IMR-90 (cell line): ENCODE measurements around the gene ZMIZ1. TPM values are rescaled to one million over a fixed set of nuclear protein-coding genes. Genes with fewer than 3 reads are reported as not detected.

Source experiments
- ATAC-seq: fragments of 200-7000 bp; cut with Tn5 transposase; 2 replicates; pipeline ENCODE4 v1.9.1; 2020; ENCODE audit warnings: low read depth, mild to moderate bottlenecking, moderate library complexity
- BruUV-seq: library from RNA; stranded (reverse); fragments of 400-500 nt; replicated peaks from 2 replicates; lab custom pipeline; 2021; lab: Mats Ljungman, UMichigan
- CTCF ChIA-PET: fragments of 300-600 bp; formaldehyde crosslinking; extraction: SDS; loops from one replicate; lab custom pipeline; 2021; ENCODE audit warnings: antibody characterized with exemption; lab: Yijun Ruan, JAX
- POLR2A ChIA-PET: fragments of 300-600 bp; sonication (Branson Sonifier 250); formaldehyde crosslinking; loops from one replicate; lab custom pipeline; 2022; ENCODE audit warnings: antibody characterized with exemption; ENCODE audit not compliant: unreplicated experiment; lab: Charles Lee
- DNase-seq: peaks from one replicate; pipeline ENCODE4 v3.0.0; 2013
- H2AFZ ChIP-seq: replicated peaks from 2 replicates; pipeline ENCODE3; 2013; ENCODE audit warnings: low read length, mild to moderate bottlenecking; ENCODE audit not compliant: poor library complexity
- H2AK5ac ChIP-seq: 2 replicates; pipeline ENCODE4 v1.6.1; 2013; ENCODE audit warnings: low read depth, low read length, inconsistent platforms
- H2AK9ac ChIP-seq: replicated peaks from 2 replicates; pipeline ENCODE3; 2013; ENCODE audit warnings: mild to moderate bottlenecking, low read depth, low read length, moderate library complexity; ENCODE audit not compliant: poor library complexity
- H2BK120ac ChIP-seq: 2 replicates; pipeline ENCODE4 v1.6.1; 2013; ENCODE audit warnings: low read depth, low read length, inconsistent platforms
- H2BK15ac ChIP-seq: 3 replicates; pipeline ENCODE4 v1.6.1; 2013; ENCODE audit warnings: low read depth, low read length, inconsistent platforms
- H2BK20ac ChIP-seq: 2 replicates; pipeline ENCODE4 v1.6.1; 2013; ENCODE audit warnings: low read depth, mild to moderate bottlenecking, inconsistent platforms, low read length, moderate library complexity
- H2BK5ac ChIP-seq: 2 replicates; pipeline ENCODE4 v1.6.1; 2013; ENCODE audit warnings: mild to moderate bottlenecking, low read depth, low read length, inconsistent platforms; ENCODE audit not compliant: poor library complexity, severe bottlenecking
- H3K14ac ChIP-seq: replicated peaks from 2 replicates; pipeline ENCODE4 v1.6.1; 2013; ENCODE audit warnings: low read depth, low read length, inconsistent platforms
- H3K18ac ChIP-seq: 2 replicates; pipeline ENCODE4 v1.6.1; 2013; ENCODE audit warnings: low read depth, low read length, control low read depth
- H3K23ac ChIP-seq: 2 replicates; pipeline ENCODE4 v1.6.1; 2013; ENCODE audit warnings: low read depth, low read length, inconsistent platforms
- H3K27ac ChIP-seq: 2 replicates; pipeline ENCODE4 v1.5.1; 2013; ENCODE audit warnings: mild to moderate bottlenecking, control low read depth, low read length; ENCODE audit not compliant: insufficient read depth
- H3K27me3 ChIP-seq: 2 replicates; pipeline ENCODE4 v1.6.1; 2013; ENCODE audit warnings: low read length; ENCODE audit not compliant: control insufficient read depth, insufficient read depth
- H3K36me3 ChIP-seq: 2 replicates; pipeline ENCODE4 v1.6.1; 2013; ENCODE audit warnings: low read length, mixed read lengths; ENCODE audit not compliant: control insufficient read depth, insufficient read depth
- H3K4ac ChIP-seq: 2 replicates; pipeline ENCODE4 v1.6.1; 2013; ENCODE audit warnings: low read depth, low read length, inconsistent platforms
- H3K4me1 ChIP-seq: 2 replicates; pipeline ENCODE4 v1.6.1; 2013; ENCODE audit warnings: low read length, mixed read lengths; ENCODE audit not compliant: control insufficient read depth, insufficient read depth
- H3K4me2 ChIP-seq: 2 replicates; pipeline ENCODE4 v1.6.1; 2013; ENCODE audit warnings: low read depth, mild to moderate bottlenecking, control low read depth, low read length, moderate library complexity
- H3K4me3 ChIP-seq: 2 replicates; pipeline ENCODE4 v1.5.1; 2013; ENCODE audit warnings: low read depth, mild to moderate bottlenecking, control low read depth, low read length, moderate library complexity; ENCODE audit not compliant: insufficient read depth
- H3K56ac ChIP-seq: 2 replicates; pipeline ENCODE4 v1.6.1; 2013; ENCODE audit warnings: low read length, inconsistent platforms; ENCODE audit not compliant: insufficient read depth; ENCODE audit errors: extremely low read depth
- H3K79me1 ChIP-seq, 2 experiments: 2 replicates each; pipeline ENCODE4 v1.6.1; 2013; ENCODE audit warnings: low read length in 2 of 2, inconsistent platforms in 1 of 2, low read depth in 1 of 2
- H3K9ac ChIP-seq: 2 replicates; pipeline ENCODE4 v1.6.1; 2013; ENCODE audit warnings: low read depth, low read length, control low read depth
- H3K9me1 ChIP-seq: 2 replicates; pipeline ENCODE4 v1.6.1; 2013; ENCODE audit warnings: low read length, inconsistent platforms; ENCODE audit not compliant: insufficient read depth
- H3K9me3 ChIP-seq: 2 replicates; pipeline ENCODE4 v1.6.1; 2013; ENCODE audit warnings: low read length; ENCODE audit not compliant: control insufficient read depth, insufficient read depth
- H4K20me1 ChIP-seq: 2 replicates; pipeline ENCODE4 v1.6.1; 2013; ENCODE audit warnings: low read length, inconsistent platforms; ENCODE audit not compliant: insufficient read depth
- H4K5ac ChIP-seq: 2 replicates; pipeline ENCODE4 v1.6.1; 2013; ENCODE audit warnings: mild to moderate bottlenecking, low read depth, low read length, control low read depth
- H4K8ac ChIP-seq, 2 experiments: 2 replicates each; pipeline ENCODE4 v1.6.1; 2013; ENCODE audit warnings: low read depth in 2 of 2, low read length in 2 of 2, control low read depth in 1 of 2, inconsistent platforms in 1 of 2
- H4K91ac ChIP-seq: 2 replicates; pipeline ENCODE4 v1.6.1; 2013; ENCODE audit warnings: low read depth, low read length, inconsistent platforms; ENCODE audit not compliant: insufficient read depth
- BHLHE40 ChIP-seq: fragments of 150-350 bp; IDR thresholded peaks from 2 replicates; pipeline ENCODE4 v1.6.1; 2016; ENCODE audit warnings: mild to moderate bottlenecking, low read depth, low read length
- CTCF ChIP-seq: conservative IDR thresholded peaks from 2 replicates; pipeline ENCODE4 v1.5.1; 2012; ENCODE audit warnings: mild to moderate bottlenecking, low read depth, low read length, improper control_type of control experiment
- FOS ChIP-seq: fragments of 150-350 bp; IDR thresholded peaks from 2 replicates; pipeline ENCODE4 v1.6.1; 2016; ENCODE audit warnings: low read depth, low read length
- MAZ ChIP-seq: IDR thresholded peaks from 2 replicates; pipeline ENCODE4 v1.6.1; 2012; ENCODE audit warnings: low read depth, mild to moderate bottlenecking, low read length, improper control_type of control experiment, moderate library complexity, borderline replicate concordance
- MXI1 ChIP-seq: IDR thresholded peaks from 2 replicates; pipeline ENCODE4 v1.6.1; 2012; ENCODE audit warnings: low read depth, mild to moderate bottlenecking, low read length, moderate library complexity, borderline replicate concordance
- NFE2L2 ChIP-seq: fragments of 150-350 bp; IDR thresholded peaks from 2 replicates; pipeline ENCODE4 v1.6.1; 2016; ENCODE audit warnings: low read depth, mild to moderate bottlenecking, low read length
- POLR2A ChIP-seq: IDR thresholded peaks from 2 replicates; pipeline ENCODE4 v1.6.1; 2012; ENCODE audit warnings: mild to moderate bottlenecking, low read depth, low read length
- RAD21 ChIP-seq: IDR thresholded peaks from 2 replicates; pipeline ENCODE4 v1.6.1; 2012; ENCODE audit warnings: low read length, improper control_type of control experiment
- SMC3 ChIP-seq: fragments of 150-350 bp; IDR thresholded peaks from 2 replicates; pipeline ENCODE4 v1.6.1; 2016; ENCODE audit warnings: low read depth, mild to moderate bottlenecking, antibody characterized with exemption, low read length, moderate library complexity
- WGBS, 2 experiments: methylation state at CpG; one replicate each; pipeline versions ENCODE4 v1.1.5 to v1.1.7; 2013; ENCODE audit warnings: missing lambda C conversion rate in 2 of 2; ENCODE audit not compliant: insufficient read length in 1 of 2; ENCODE audit errors: extremely low coverage in 2 of 2; 5-methylcytosine and 5-hydroxymethylcytosine counted together
- dilution Hi-C: fragments of 300-500 bp; cut with HindIII; formaldehyde crosslinking; loops from one replicate; pipeline ENCODE4 v1.14.3; 2018; ENCODE audit warnings: low sequenced_read_pairs; ENCODE audit not compliant: unreplicated experiment
- in situ Hi-C: fragments of 300-500 bp; cut with MboI; formaldehyde crosslinking; loops from 3 replicates; pipeline ENCODE4 v1.14.3; 2019; ENCODE audit warnings: low sequenced_read_pairs, inconsistent platforms, mixed read lengths
- intact Hi-C: fragments of 100-400 bp; cut with micrococcal nuclease; formaldehyde crosslinking; loops from 2 replicates; pipeline ENCODE4 v1.10.0; 2022
- polyA plus RNA-seq, 3 experiments: library from polyadenylated mRNA; depleted of rRNA; stranded (reverse); fragments of >200 nt; gene quantifications; 2 replicates each; pipeline ENCODE4 v1.2.3, GENCODE V29; 2012; ENCODE audit warnings: low replicate concordance in 1 of 3
- total RNA-seq: library from RNA; depleted of rRNA; stranded (reverse); fragments of >200 nt; gene quantifications from 2 replicates; pipeline ENCODE4 v1.2.3, GENCODE V29; 2012
- TF ChIP-seq, protein P1 (sequence below): fragments of 150-350 bp; IDR thresholded peaks from 2 replicates; pipeline ENCODE4 v1.6.1; 2017; ENCODE audit warnings: mild to moderate bottlenecking, antibody characterized with exemption, low read length, low read depth

ZMIZ1 gene
- total and polyA plus RNA-seq, 2 of the 4 experiments (the other 2 are of a cell fraction), result 6.6 to 48.7 TPM

DNA sequence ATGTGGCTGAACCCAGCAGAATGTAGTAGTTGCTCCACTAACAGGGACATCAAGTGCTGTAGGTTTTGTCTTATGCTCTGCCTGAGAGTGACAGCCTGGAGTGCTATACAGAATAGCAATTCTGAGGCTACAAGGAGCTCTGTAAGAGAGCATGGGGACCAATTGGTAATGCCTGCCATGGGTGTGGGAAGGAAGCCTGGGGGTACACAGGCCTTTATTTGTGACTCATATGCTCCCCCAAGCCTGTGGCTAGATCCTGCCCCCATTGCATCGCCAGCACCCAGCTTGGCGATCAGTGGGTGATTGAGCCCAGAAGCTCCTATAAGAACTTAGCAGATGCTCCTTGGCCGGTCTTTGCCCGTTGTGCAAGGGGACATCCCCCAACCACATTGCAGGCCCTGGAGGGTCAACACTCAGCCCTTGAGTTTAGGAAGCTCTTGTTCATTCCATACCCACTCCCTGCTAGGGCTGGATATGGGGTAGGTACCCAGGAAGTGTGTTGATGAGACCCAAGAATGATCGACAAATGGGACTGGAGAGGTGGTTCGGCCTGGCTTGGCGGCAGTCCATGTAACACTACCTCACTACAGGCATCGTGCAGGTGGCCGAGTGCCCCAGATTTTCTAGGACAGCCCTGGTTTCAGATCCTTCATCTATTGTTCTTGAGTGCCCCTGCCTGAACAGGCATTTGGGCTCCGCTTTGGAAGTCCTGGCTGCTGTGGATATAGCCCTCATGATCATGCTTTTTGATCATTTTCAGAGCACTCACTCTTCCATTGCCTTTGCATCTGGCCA is 37.7 kb downstream of the ZMIZ1 start:
- TF ChIP-seq MXI1 (no peak), BHLHE40 (no peak), NFE2L2 (no peak), RAD21 (no peak), CTCF (no peak), SMC3 (no peak), POLR2A (no peak), FOS (no peak), MAZ (no peak)
- TF ChIP-seq, protein P1, sequence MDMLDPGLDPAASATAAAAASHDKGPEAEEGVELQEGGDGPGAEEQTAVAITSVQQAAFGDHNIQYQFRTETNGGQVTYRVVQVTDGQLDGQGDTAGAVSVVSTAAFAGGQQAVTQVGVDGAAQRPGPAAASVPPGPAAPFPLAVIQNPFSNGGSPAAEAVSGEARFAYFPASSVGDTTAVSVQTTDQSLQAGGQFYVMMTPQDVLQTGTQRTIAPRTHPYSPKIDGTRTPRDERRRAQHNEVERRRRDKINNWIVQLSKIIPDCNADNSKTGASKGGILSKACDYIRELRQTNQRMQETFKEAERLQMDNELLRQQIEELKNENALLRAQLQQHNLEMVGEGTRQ, result no peak
- Histone ChIP-seq H3K27ac (no peak overlapping the region), H4K20me1 (peaks cover 100% of the 10 kb centered on the region), H2AK5ac (0 out of 2 replicates have a peak overlapping the region, but pooled peaks have one; percentile 30), H3K27me3 (no peaks in the 10 kb centered on the region), H3K79me1 (peaks cover 3 to 99% of the 10 kb centered on the region in 2 experiments; a peak in 3 of 4 replicates), H3K4ac (no peak overlapping the region), H2BK120ac (no peak overlapping the region), H2AK9ac (no peak overlapping the region), H3K4me3 (no peak overlapping the region), H3K23ac (no peak overlapping the region), H3K9me1 (peaks cover 71% of the 10 kb centered on the region), H3K9ac (no peak overlapping the region), H2BK20ac (no peak overlapping the region), H4K5ac (no peak overlapping the region), H3K36me3 (peaks cover 14% of the 10 kb centered on the region), H4K91ac (0 out of 2 replicates have a peak overlapping the region, but pooled peaks have one; percentile 13), H3K14ac (no peak overlapping the region), H3K4me1 (peaks cover 47% of the 10 kb centered on the region), H3K4me2 (no peak overlapping the region), H3K18ac (no peak overlapping the region), H3K56ac (no peak overlapping the region), H2AFZ (no peak overlapping the region), H4K8ac (no peak overlapping the region), H3K9me3 (no peaks in the 10 kb centered on the region), H2BK15ac (no peak overlapping the region), H2BK5ac (no peak overlapping the region)
- dilution Hi-C loops (no loop called here), intact Hi-C loops (no loop called here), in situ Hi-C loops (no loop called here)
- ChIA-PET CTCF (no interaction called here), POLR2A (no interaction called here)
- ATAC-seq (no peak), DNase-seq (no peak)
- WGBS, 2 experiments, result 95% methylated on average over 3 of the region's 10 CpGs; no CpG with 5 or more reads in 1 of the 2 experiments
- BruUV-seq, result no TSS peak
